ENCODE results near the gene COL12A1. TPM values are rescaled to one million over a fixed set of nuclear protein-coding genes. Genes with fewer than 3 reads are reported as not detected.

Gene COL12A1
- total and polyA plus RNA-seq, 4 experiments from 2014 or later = not detected

- CTCF ChIA-PET (ENCODE audit: partially characterized antibody) = no interaction called here
- H3K27ac ChIP-seq (ENCODE audit: low read depth, low read length) = no peak overlapping the region
- Mint-ChIP-seq H3K36me3 (no peaks in the 10 kb centered on the region), H3K27ac (no peak overlapping the region), H3K4me3 (no peak overlapping the region), H3K4me1 (no peaks in the 10 kb centered on the region), H3K27me3 (no peaks in the 10 kb centered on the region), H3K9me3 (peaks cover 0 to 5% (median under 1%) of the 10 kb centered on the region in 8 donors)
- DNase-seq = no peak
- no peaks in the 10 kb centered on the region for H3K4me1 ChIP-seq (ENCODE audit: insufficient read depth, low read length)
- POLR2A ChIA-PET (ENCODE audit: partially characterized antibody) = no interaction called here
- H3K36me3 ChIP-seq (ENCODE audit: insufficient read depth, low read length) = no peaks in the 10 kb centered on the region
- H3K27me3 ChIP-seq (ENCODE audit: insufficient read depth, low read length) = no peaks in the 10 kb centered on the region
- no peak overlapping the region for H3K4me3 ChIP-seq (ENCODE audit: low read length in 2 of 2)
- intact Hi-C loops (cut with micrococcal nuclease) = no loop called here
- no peaks in the 10 kb centered on the region for H3K9me3 ChIP-seq (ENCODE audit: control insufficient read depth in 1 of 2, low read length in 2 of 2)
These were observed 135.6 kb downstream of the COL12A1 start for GRCh38 chr6:75070244-75070643.

- Histone ChIP-seq H3K9me3 (ENCODE audit: control insufficient read depth in 1 of 2, low read length in 2 of 2) (no peaks in the 10 kb centered on the region), H3K36me3 (ENCODE audit: insufficient read depth, low read length) (no peaks in the 10 kb centered on the region), H3K27ac (ENCODE audit: low read depth, low read length) (no peak overlapping the region), H3K4me3 (ENCODE audit: low read length in 2 of 2) (no peak overlapping the region), H3K27me3 (ENCODE audit: insufficient read depth, low read length) (no peaks in the 10 kb centered on the region), H3K4me1 (ENCODE audit: insufficient read depth, low read length) (no peaks in the 10 kb centered on the region)
- Mint-ChIP-seq H3K36me3 (no peaks in the 10 kb centered on the region), H3K27me3 (peaks cover 0 to 2% of the 10 kb centered on the region in 2 donors), H3K4me3 (no peak overlapping the region), H3K4me1 (no peaks in the 10 kb centered on the region), H3K27ac (no peak overlapping the region), H3K9me3 (peaks cover 0 to 4% (median 1%) of the 10 kb centered on the region in 8 donors)
- POLR2A ChIA-PET (ENCODE audit: partially characterized antibody) = no interaction called here
- intact Hi-C loops (cut with micrococcal nuclease) = no loop called here
- CTCF ChIA-PET (ENCODE audit: partially characterized antibody) = interaction anchor here (1.1 kb wide), 1 partner anchor 145 kb away, joined by 3 read pairs; no protein-coding TSS in a partner anchor
- no peak for DNase-seq
These were observed 140.3 kb downstream of the COL12A1 start for GRCh38 chr6:75065523-75065922.

- no peak for DNase-seq
- H3K27ac Mint-ChIP-seq = no peak overlapping the region
- Histone ChIP-seq H3K4me1 (ENCODE audit: insufficient read depth, low read length) (no peaks in the 10 kb centered on the region), H3K27me3 (ENCODE audit: insufficient read depth, low read length) (no peaks in the 10 kb centered on the region), H3K27ac (ENCODE audit: low read depth, low read length) (no peak overlapping the region), H3K9me3 (ENCODE audit: control insufficient read depth in 1 of 2, low read length in 2 of 2) (no peaks in the 10 kb centered on the region), H3K36me3 (ENCODE audit: insufficient read depth, low read length) (no peaks in the 10 kb centered on the region), H3K4me3 (ENCODE audit: low read length in 2 of 2) (no peak overlapping the region)
- no peaks in the 10 kb centered on the region for H3K4me1 Mint-ChIP-seq
- peaks cover 0 to 4% (median under 1%) of the 10 kb centered on the region in 8 donors for H3K9me3 Mint-ChIP-seq
- H3K36me3 Mint-ChIP-seq = no peaks in the 10 kb centered on the region
- CTCF ChIA-PET (ENCODE audit: partially characterized antibody) = no interaction called here
- no peak overlapping the region for H3K4me3 Mint-ChIP-seq
- no peaks in the 10 kb centered on the region for H3K27me3 Mint-ChIP-seq
- intact Hi-C loops (cut with micrococcal nuclease) = no loop called here
- POLR2A ChIA-PET (ENCODE audit: partially characterized antibody) = no interaction called here
These were observed 153.4 kb downstream of the COL12A1 start for GRCh38 chr6:75052491-75052890.

- no peak for DNase-seq
- Histone ChIP-seq H3K4me1 (ENCODE audit: insufficient read depth, low read length) (no peaks in the 10 kb centered on the region), H3K27ac (ENCODE audit: low read depth, low read length) (no peak overlapping the region), H3K27me3 (ENCODE audit: insufficient read depth, low read length) (no peaks in the 10 kb centered on the region), H3K9me3 (ENCODE audit: control insufficient read depth in 1 of 2, low read length in 2 of 2) (no peaks in the 10 kb centered on the region), H3K36me3 (ENCODE audit: insufficient read depth, low read length) (no peaks in the 10 kb centered on the region), H3K4me3 (ENCODE audit: low read length in 2 of 2) (no peak overlapping the region)
- H3K9me3 Mint-ChIP-seq = peaks cover 0 to 9% (median 5%) of the 10 kb centered on the region in 8 donors
- ChIA-PET POLR2A (ENCODE audit: partially characterized antibody) (no interaction called here), CTCF (ENCODE audit: partially characterized antibody) (no interaction called here)
- H3K4me1 Mint-ChIP-seq = no peaks in the 10 kb centered on the region
- intact Hi-C loops (cut with micrococcal nuclease) = no loop called here
- no peaks in the 10 kb centered on the region for H3K27me3 Mint-ChIP-seq
- no peak overlapping the region for H3K4me3 Mint-ChIP-seq
- H3K36me3 Mint-ChIP-seq = no peaks in the 10 kb centered on the region
- no peak overlapping the region for H3K27ac Mint-ChIP-seq
These were observed 156.5 kb downstream of the COL12A1 start for GRCh38 chr6:75049308-75049707.

- no peak for DNase-seq
- no peaks in the 10 kb centered on the region for H3K27me3 Mint-ChIP-seq
- H3K4me1 Mint-ChIP-seq = no peaks in the 10 kb centered on the region
- Histone ChIP-seq H3K27me3 (ENCODE audit: insufficient read depth, low read length) (no peaks in the 10 kb centered on the region), H3K27ac (ENCODE audit: low read depth, low read length) (no peak overlapping the region), H3K4me1 (ENCODE audit: insufficient read depth, low read length) (no peaks in the 10 kb centered on the region), H3K36me3 (ENCODE audit: insufficient read depth, low read length) (no peaks in the 10 kb centered on the region), H3K4me3 (ENCODE audit: low read length in 2 of 2) (no peak overlapping the region), H3K9me3 (ENCODE audit: control insufficient read depth in 1 of 2, low read length in 2 of 2) (no peaks in the 10 kb centered on the region)
- H3K27ac Mint-ChIP-seq = no peak overlapping the region
- no peaks in the 10 kb centered on the region for H3K36me3 Mint-ChIP-seq
- CTCF ChIA-PET (ENCODE audit: partially characterized antibody) = no interaction called here
- no peak overlapping the region for H3K4me3 Mint-ChIP-seq
- peaks cover 0 to 26% (median 17%) of the 10 kb centered on the region in 8 donors for H3K9me3 Mint-ChIP-seq
- POLR2A ChIA-PET (ENCODE audit: partially characterized antibody) = no interaction called here
- intact Hi-C loops (cut with micrococcal nuclease) = no loop called here
These were observed 161.0 kb downstream of the COL12A1 start for GRCh38 chr6:75044846-75045245.

GRCh38 chr6:75041381-75041780 lies 164.5 kb downstream of the COL12A1 start:
- no peaks in the 10 kb centered on the region for H3K4me1 Mint-ChIP-seq
- H3K36me3 ChIP-seq (ENCODE audit: insufficient read depth, low read length) = no peaks in the 10 kb centered on the region
- H3K9me3 Mint-ChIP-seq = peaks cover 0 to 26% (median 18%) of the 10 kb centered on the region in 8 donors
- H3K36me3 Mint-ChIP-seq = no peaks in the 10 kb centered on the region
- H3K4me3 Mint-ChIP-seq = no peak overlapping the region
- no peaks in the 10 kb centered on the region for H3K9me3 ChIP-seq (ENCODE audit: control insufficient read depth in 1 of 2, low read length in 2 of 2)
- intact Hi-C loops (cut with micrococcal nuclease) = no loop called here
- no peaks in the 10 kb centered on the region for H3K4me1 ChIP-seq (ENCODE audit: insufficient read depth, low read length)
- H3K4me3 ChIP-seq (ENCODE audit: low read length in 2 of 2) = no peak overlapping the region
- ChIA-PET CTCF (ENCODE audit: partially characterized antibody) (no interaction called here), POLR2A (ENCODE audit: partially characterized antibody) (no interaction called here)
- H3K27me3 Mint-ChIP-seq = no peaks in the 10 kb centered on the region
- no peaks in the 10 kb centered on the region for H3K27me3 ChIP-seq (ENCODE audit: insufficient read depth, low read length)
- DNase-seq = no peak
- H3K27ac Mint-ChIP-seq = no peak overlapping the region
- H3K27ac ChIP-seq (ENCODE audit: low read depth, low read length) = no peak overlapping the region

Other genes starting within 250 kb of the COL12A1 start
- gene COX7A2, start 37.7 kb upstream of the COL12A1 start, total RNA-seq = 100 to 1,000 TPM; 188 to 201 TPM
- 1,000 to 10,000 TPM in 1 of 2 donors, 100 to 1,000 TPM in 1; 809 to 1,007 TPM for gene COX7A2, start 37.7 kb upstream of the COL12A1 start, polyA plus RNA-seq
- 10 to 100 TPM; 73.6 to 78.3 TPM for gene TMEM30A, start 78.7 kb upstream of the COL12A1 start, total RNA-seq
- 10 to 100 TPM; 44.7 to 56.5 TPM for gene TMEM30A, start 78.7 kb upstream of the COL12A1 start, polyA plus RNA-seq

Measured in CD4-positive, alpha-beta memory T cell (primary cell).